Vagina (tissue), 2 donors: ENCODE data around the gene ARHGEF17.

ENCODE experiments used
- CTCF ChIP-seq, 3 experiments: fragments of 450-650 bp in 2 of 3; fragments of 200-600 bp in 1 of 3; sonication (generic) in 1 of 3; IDR thresholded peaks; one replicate each; pipeline ENCODE4 v1.5.1; 2017 to 2019; ENCODE audit warnings: antibody characterized with exemption in 3 of 3, mild to moderate bottlenecking in 2 of 3, moderate library complexity in 2 of 3
- POLR2A ChIP-seq, 2 donors: fragments of 450-650 bp; IDR thresholded peaks; one replicate each; pipeline ENCODE4 v1.6.1; 2017; ENCODE audit warnings: antibody characterized with exemption in 2 of 2, mild to moderate bottlenecking in 2 of 2, moderate library complexity in 2 of 2

- TF ChIP-seq CTCF (IDR thresholded peaks at IDR 0.05), result no peak
- TF ChIP-seq POLR2A (IDR thresholded peaks at IDR 0.05), result no peak
Observed at GRCh38 chr11:73394416-73395296, 86.6 kb downstream of the ARHGEF17 start.
